Measurements from ENCODE around the gene SCYGR2. TPM values are rescaled to one million over a fixed set of nuclear protein-coding genes. Genes with fewer than 3 reads are reported as not detected.

Gene SCYGR2
- total and polyA plus RNA-seq, 2 of the 8 experiments (the other 6 are each of a cell fraction or from before 2014, with no cell fraction given), result not detected

DNA sequence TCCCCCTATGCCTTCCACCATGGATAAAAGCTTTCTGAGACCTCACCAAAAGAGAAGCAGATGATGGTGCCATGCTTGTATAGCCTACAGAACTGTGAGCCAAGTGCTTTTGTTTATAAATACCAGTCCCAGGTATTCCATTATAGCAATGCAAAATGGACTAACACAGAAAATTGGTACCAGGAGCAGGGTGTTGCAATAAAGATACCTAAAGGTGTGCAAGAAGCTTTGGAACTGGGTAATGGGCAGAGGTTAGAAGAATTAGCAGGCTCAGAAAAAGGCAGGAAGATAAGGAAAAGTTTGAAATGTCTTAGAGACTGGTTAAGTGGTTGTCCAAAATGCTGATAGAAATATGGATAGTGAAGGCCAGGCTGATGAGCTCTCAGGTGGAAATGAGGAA is 16.3 kb upstream of the SCYGR2 start:
- Histone ChIP-seq H3K79me1 (ENCODE audit: low read depth, low read length) (no peaks in the 10 kb centered on the region), H4K91ac (replicated peaks; ENCODE audit: insufficient read length, low read length) (no peak overlapping the region), H2BK120ac (replicated peaks; ENCODE audit: low read depth, low read length) (no peak overlapping the region), H2BK5ac (ENCODE audit: low read depth, low read length) (no peak overlapping the region), H2BK15ac (ENCODE audit: low read length) (no peak overlapping the region), H4K8ac (ENCODE audit: extremely low read depth, insufficient read depth, low read length) (no peak overlapping the region), H3K23me2 (ENCODE audit: low read depth, low read length) (no peaks in the 10 kb centered on the region; the same call in 1 of the 2 replicates), H3K27ac (ENCODE audit: low read depth, low read length) (no peak overlapping the region), H3K18ac (ENCODE audit: extremely low read depth, low read length) (no peak overlapping the region), H3K4me3 (ENCODE audit: extremely low read depth in 1 of 4, insufficient read depth in 2 of 4, low read depth in 3 of 4, low read length in 4 of 4) (no peak overlapping the region), H3K4me1 (replicated peaks in 1 of 4; ENCODE audit: control insufficient read depth in 3 of 4, insufficient read depth in 4 of 4, low read length in 3 of 4) (no peaks in the 10 kb centered on the region), H4K20me1 (replicated peaks in 1 of 2; ENCODE audit: control insufficient read depth in 1 of 2, insufficient read depth in 2 of 2, low read length in 2 of 2) (no peaks in the 10 kb centered on the region), H3K9ac (replicated peaks in 1 of 4; ENCODE audit: extremely low read depth in 1 of 4, low read depth in 3 of 4, low read length in 3 of 4) (no peak overlapping the region), H3K9me3 (ENCODE audit: insufficient read depth in 2 of 2, low read depth in 1 of 2, low read length in 1 of 2) (peaks cover 12 to 17% of the 10 kb centered on the region in 2 experiments), H3K27me3 (replicated peaks in 1 of 4; ENCODE audit: control insufficient read depth in 3 of 4, extremely low read depth in 1 of 4, insufficient read depth in 3 of 4, low read length in 3 of 4) (no peaks in the 10 kb centered on the region), H3K56ac (replicated peaks; ENCODE audit: insufficient read length, low read depth, low read length) (no peak overlapping the region), H3K4ac (replicated peaks; ENCODE audit: insufficient read length, low read depth, low read length) (no peak overlapping the region), H3K14ac (ENCODE audit: insufficient read length) (no peak overlapping the region), H2BK20ac (ENCODE audit: low read length) (no peak overlapping the region), H2AFZ (ENCODE audit: low read length) (no peak overlapping the region), H4K5ac (ENCODE audit: insufficient read length, low read depth, low read length) (no peak overlapping the region), H2AK5ac (ENCODE audit: low read depth, low read length) (no peak overlapping the region), H3K4me2 (ENCODE audit: insufficient read depth in 1 of 2, low read depth in 2 of 2, low read length in 2 of 2) (no peak overlapping the region), H3K79me2 (ENCODE audit: control insufficient read depth in 1 of 2, insufficient read depth in 2 of 2, low read length in 2 of 2) (no peaks in the 10 kb centered on the region), H2BK12ac (ENCODE audit: low read depth, low read length) (no peak overlapping the region), H3K23ac (ENCODE audit: insufficient read length) (no peak overlapping the region), H3K36me3 (ENCODE audit: control insufficient read depth in 2 of 4, insufficient read depth in 4 of 4, low read length in 3 of 4) (no peaks in the 10 kb centered on the region)
- CTCF ChIA-PET (ENCODE audit: partially characterized antibody), result interaction anchor here (1.0 to 1.1 kb wide), 2 partner anchors 13 to 177 kb away, joined by 3 to 4 read pairs; no protein-coding TSS in a partner anchor
- POLR2A ChIA-PET (ENCODE audit: partially characterized antibody), result no interaction called here
- DNase-seq (ENCODE audit: low read depth in 1 of 2, low spot score in 2 of 2) (no peak), FAIRE-seq (no peak)
- TF ChIP-seq TBP (IDR thresholded peaks at IDR 0.05; ENCODE audit: low read depth, low read length) (no peak), BACH1 (IDR thresholded peaks at IDR 0.05; ENCODE audit: low read length) (no peak), RXRA (IDR thresholded peaks at IDR 0.05; ENCODE audit: insufficient read depth, low read depth, low read length) (no peak), KDM5A (IDR thresholded peaks at IDR 0.05; ENCODE audit: low read length) (no peak), SP1 (IDR thresholded peaks at IDR 0.05; ENCODE audit: low read depth, low read length) (no peak), POU5F1 (IDR thresholded peaks at IDR 0.05; ENCODE audit: low read depth, low read length) (no peak), SUZ12 (IDR thresholded peaks at IDR 0.05; ENCODE audit: low read length) (no peak), BCL11A (IDR thresholded peaks at IDR 0.05; ENCODE audit: low read depth in 2 of 2, low read length in 2 of 2) (no peak), SIRT6 (IDR thresholded peaks at IDR 0.05; ENCODE audit: low read length) (no peak), KDM4A (IDR thresholded peaks at IDR 0.05; ENCODE audit: low read depth, low read length, severe bottlenecking) (no peak), RAD21 (IDR thresholded peaks at IDR 0.05 in 1 of 2, conservative IDR thresholded peaks at IDR 0.05 in 1 of 2; ENCODE audit: low read depth in 2 of 2, low read length in 2 of 2) (no peak), EP300 (IDR thresholded peaks at IDR 0.05; ENCODE audit: borderline replicate concordance in 1 of 2, low read depth in 2 of 2, low read length in 2 of 2) (no peak), EGR1 (IDR thresholded peaks at IDR 0.05; ENCODE audit: borderline replicate concordance, low read depth, low read length) (no peak), GTF2F1 (IDR thresholded peaks at IDR 0.05; ENCODE audit: borderline replicate concordance, low read depth, low read length) (no peak), HDAC6 (IDR thresholded peaks at IDR 0.05; ENCODE audit: low read depth, low read length) (no peak), EZH2 (IDR thresholded peaks at IDR 0.05; ENCODE audit: low read depth, low read length, severe bottlenecking) (no peak)
